Neural cell (in vitro differentiated cells): ENCODE results near the gene RAD51B. TPM values are rescaled to one million over a fixed set of nuclear protein-coding genes. Genes with fewer than 3 reads are reported as not detected.

Source experiments
- H2AFZ ChIP-seq: fragments of 200-600, 300-800 bp; sonication (generic), shearing (Covaris generic); 2 replicates; pipeline ENCODE4 v1.6.0; 2014; ENCODE audit warnings: low read depth, mild to moderate bottlenecking, antibody characterized with exemption, low read length, moderate library complexity
- H3F3A ChIP-seq: fragments of 200-600 bp; shearing (Covaris generic); 2 replicates; pipeline ENCODE4 v1.6.1; 2016; ENCODE audit warnings: mild to moderate bottlenecking, moderate library complexity, mixed read lengths, antibody characterized with exemption, low read length; ENCODE audit not compliant: insufficient read depth, poor library complexity, severe bottlenecking
- H3K27ac ChIP-seq: fragments of 200-600, 300-800 bp; sonication (generic), shearing (Covaris generic); 2 replicates; pipeline ENCODE4 v1.5.1; 2014; ENCODE audit warnings: mild to moderate bottlenecking, low read length, moderate library complexity
- H3K27me3 ChIP-seq: fragments of 300-800, 200-600 bp; sonication (generic), shearing (Covaris generic); 2 replicates; pipeline ENCODE4 v1.6.0; 2014; ENCODE audit warnings: mild to moderate bottlenecking, low read depth, low read length, moderate library complexity; ENCODE audit not compliant: insufficient read depth
- H3K36me3 ChIP-seq: fragments of 300-800, 200-600 bp; sonication (generic), shearing (Covaris generic); 2 replicates; pipeline ENCODE4 v1.5.1; 2014; ENCODE audit warnings: mild to moderate bottlenecking, antibody characterized with exemption, low read length, moderate library complexity; ENCODE audit not compliant: insufficient read depth
- H3K4me2 ChIP-seq: fragments of 300-800, 200-600 bp; sonication (generic), shearing (Covaris generic); 2 replicates; pipeline ENCODE4 v1.6.0; 2014; ENCODE audit warnings: mild to moderate bottlenecking, low read length
- H3K4me3 ChIP-seq: fragments of 300-800, 200-600 bp; sonication (generic), shearing (Covaris generic); 2 replicates; pipeline ENCODE4 v1.5.1; 2014; ENCODE audit warnings: mild to moderate bottlenecking, low read length, moderate library complexity
- H3K79me2 ChIP-seq: fragments of 200-600 bp; shearing (Covaris generic); replicated peaks from 2 replicates; pipeline ENCODE4 v1.6.0; 2014; ENCODE audit warnings: mild to moderate bottlenecking, low read length, moderate library complexity; ENCODE audit not compliant: insufficient read depth
- H3K9ac ChIP-seq: fragments of 300-800, 200-600 bp; sonication (generic), shearing (Covaris generic); 2 replicates; pipeline ENCODE4 v1.6.1; 2016; ENCODE audit warnings: mild to moderate bottlenecking, low read length, mixed read lengths
- H3K9me2 ChIP-seq: fragments of 200-600 bp; shearing (Covaris generic); 2 replicates; pipeline ENCODE4 v1.6.1; 2016; ENCODE audit warnings: mild to moderate bottlenecking, low read length, mixed read lengths; ENCODE audit not compliant: insufficient read depth
- H3K9me3 ChIP-seq: fragments of 200-600, 300-800 bp; sonication (generic), shearing (Covaris generic); 2 replicates; pipeline ENCODE4 v1.6.1; 2016; ENCODE audit warnings: mild to moderate bottlenecking, mixed run types, low read length, moderate library complexity, mixed read lengths
- H4K20me1 ChIP-seq: fragments of 200-600 bp; shearing (Covaris generic); 2 replicates; pipeline ENCODE4 v1.6.1; 2016; ENCODE audit warnings: mild to moderate bottlenecking, mixed run types; ENCODE audit not compliant: insufficient read depth
- CTCF ChIP-seq: fragments of 450-650 bp; IDR thresholded peaks from 2 replicates; pipeline ENCODE4 v1.5.1; 2014; ENCODE audit warnings: antibody characterized with exemption, mild to moderate bottlenecking, moderate library complexity; ENCODE audit not compliant: poor library complexity, severe bottlenecking
- EP300 ChIP-seq: fragments of 450-650 bp; conservative IDR thresholded peaks from 2 replicates; pipeline ENCODE4 v1.6.1; 2014; ENCODE audit warnings: antibody characterized with exemption, mild to moderate bottlenecking, moderate library complexity; ENCODE audit not compliant: poor library complexity, severe bottlenecking
- EZH2 ChIP-seq: fragments of 200-600, 300-800 bp; shearing (Covaris generic), sonication (generic); IDR thresholded peaks from 2 replicates; pipeline ENCODE4 v1.6.1; 2014; ENCODE audit warnings: antibody characterized with exemption, low read length, borderline replicate concordance, mild to moderate bottlenecking; ENCODE audit not compliant: insufficient read depth, poor library complexity, severe bottlenecking
- MXI1 ChIP-seq: fragments of 450-650 bp; conservative IDR thresholded peaks from 2 replicates; pipeline ENCODE4 v1.6.1; 2014; ENCODE audit warnings: antibody characterized with exemption, mild to moderate bottlenecking; ENCODE audit not compliant: poor library complexity, severe bottlenecking
- POLR2AphosphoS5 ChIP-seq: IDR thresholded peaks from 2 replicates; pipeline ENCODE4 v1.6.1; 2012
- RAD21 ChIP-seq: fragments of 450-650 bp; conservative IDR thresholded peaks from 2 replicates; pipeline ENCODE4 v1.6.1; 2014; ENCODE audit warnings: antibody characterized with exemption, mild to moderate bottlenecking, moderate library complexity
- SMC3 ChIP-seq: fragments of 450-650 bp; conservative IDR thresholded peaks from 2 replicates; pipeline ENCODE4 v1.6.1; 2014; ENCODE audit warnings: antibody characterized with exemption, mild to moderate bottlenecking, moderate library complexity; ENCODE audit not compliant: poor library complexity
- TAF1 ChIP-seq: IDR thresholded peaks from 2 replicates; pipeline ENCODE4 v1.6.1; 2012; ENCODE audit warnings: low read depth
- polyA plus RNA-seq: library from polyadenylated mRNA; depleted of rRNA; stranded (reverse); fragments of >200 nt; gene quantifications from 2 replicates; pipeline ENCODE4 v1.2.3, GENCODE V29; 2014
- TF ChIP-seq, protein P1 (sequence below): IDR thresholded peaks from 2 replicates; pipeline ENCODE4 v1.6.1; 2012; ENCODE audit warnings: borderline replicate concordance

RAD51B gene
- polyA plus RNA-seq, 1 donor from 2014 or later: 3.1 TPM

DNA sequence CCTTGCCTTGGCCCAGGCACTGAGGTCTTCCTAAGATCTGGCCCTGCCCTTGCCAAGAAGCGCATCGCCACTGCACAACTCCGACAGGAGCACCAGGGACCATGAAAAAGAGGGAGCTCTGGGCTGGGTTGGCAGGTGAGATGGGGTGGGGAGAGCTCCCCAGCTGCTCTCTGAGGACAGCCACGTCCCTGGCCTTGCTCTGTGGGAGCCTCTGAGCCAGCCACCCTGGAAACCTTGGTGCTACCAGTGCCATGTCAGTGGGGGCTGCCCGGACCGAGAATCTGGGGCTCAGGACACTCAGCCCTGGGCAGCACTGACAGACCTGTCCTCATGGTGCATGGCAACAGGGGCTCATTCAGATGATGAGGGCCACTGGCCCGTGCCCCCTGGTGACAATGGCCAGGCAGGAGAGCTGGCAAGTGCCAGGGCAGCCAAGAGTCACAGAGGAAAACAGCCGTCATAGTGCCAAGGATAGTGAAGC lies 838.5 kb downstream of the RAD51B start:
- no peaks in the 10 kb centered on the region for H3K9me2 ChIP-seq
- no peak overlapping the region for H2AFZ ChIP-seq
- no peak overlapping the region for H3K4me3 ChIP-seq
- H3K36me3 ChIP-seq: no peaks in the 10 kb centered on the region
- H3K9me3 ChIP-seq: no peaks in the 10 kb centered on the region
- TF ChIP-seq, protein P1, sequence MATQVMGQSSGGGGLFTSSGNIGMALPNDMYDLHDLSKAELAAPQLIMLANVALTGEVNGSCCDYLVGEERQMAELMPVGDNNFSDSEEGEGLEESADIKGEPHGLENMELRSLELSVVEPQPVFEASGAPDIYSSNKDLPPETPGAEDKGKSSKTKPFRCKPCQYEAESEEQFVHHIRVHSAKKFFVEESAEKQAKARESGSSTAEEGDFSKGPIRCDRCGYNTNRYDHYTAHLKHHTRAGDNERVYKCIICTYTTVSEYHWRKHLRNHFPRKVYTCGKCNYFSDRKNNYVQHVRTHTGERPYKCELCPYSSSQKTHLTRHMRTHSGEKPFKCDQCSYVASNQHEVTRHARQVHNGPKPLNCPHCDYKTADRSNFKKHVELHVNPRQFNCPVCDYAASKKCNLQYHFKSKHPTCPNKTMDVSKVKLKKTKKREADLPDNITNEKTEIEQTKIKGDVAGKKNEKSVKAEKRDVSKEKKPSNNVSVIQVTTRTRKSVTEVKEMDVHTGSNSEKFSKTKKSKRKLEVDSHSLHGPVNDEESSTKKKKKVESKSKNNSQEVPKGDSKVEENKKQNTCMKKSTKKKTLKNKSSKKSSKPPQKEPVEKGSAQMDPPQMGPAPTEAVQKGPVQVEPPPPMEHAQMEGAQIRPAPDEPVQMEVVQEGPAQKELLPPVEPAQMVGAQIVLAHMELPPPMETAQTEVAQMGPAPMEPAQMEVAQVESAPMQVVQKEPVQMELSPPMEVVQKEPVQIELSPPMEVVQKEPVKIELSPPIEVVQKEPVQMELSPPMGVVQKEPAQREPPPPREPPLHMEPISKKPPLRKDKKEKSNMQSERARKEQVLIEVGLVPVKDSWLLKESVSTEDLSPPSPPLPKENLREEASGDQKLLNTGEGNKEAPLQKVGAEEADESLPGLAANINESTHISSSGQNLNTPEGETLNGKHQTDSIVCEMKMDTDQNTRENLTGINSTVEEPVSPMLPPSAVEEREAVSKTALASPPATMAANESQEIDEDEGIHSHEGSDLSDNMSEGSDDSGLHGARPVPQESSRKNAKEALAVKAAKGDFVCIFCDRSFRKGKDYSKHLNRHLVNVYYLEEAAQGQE: no peak
- TF ChIP-seq MXI1 (no peak), TAF1 (no peak), POLR2AphosphoS5 (no peak), EP300 (no peak), RAD21 (no peak), EZH2 (no peak), SMC3 (no peak), CTCF (no peak)
- no peaks in the 10 kb centered on the region for H3F3A ChIP-seq
- H3K4me2 ChIP-seq: no peak overlapping the region
- no peaks in the 10 kb centered on the region for H4K20me1 ChIP-seq
- no peak overlapping the region for H3K27ac ChIP-seq
- no peaks in the 10 kb centered on the region for H3K27me3 ChIP-seq
- no peaks in the 10 kb centered on the region for H3K79me2 ChIP-seq
- no peak overlapping the region for H3K9ac ChIP-seq

DNA sequence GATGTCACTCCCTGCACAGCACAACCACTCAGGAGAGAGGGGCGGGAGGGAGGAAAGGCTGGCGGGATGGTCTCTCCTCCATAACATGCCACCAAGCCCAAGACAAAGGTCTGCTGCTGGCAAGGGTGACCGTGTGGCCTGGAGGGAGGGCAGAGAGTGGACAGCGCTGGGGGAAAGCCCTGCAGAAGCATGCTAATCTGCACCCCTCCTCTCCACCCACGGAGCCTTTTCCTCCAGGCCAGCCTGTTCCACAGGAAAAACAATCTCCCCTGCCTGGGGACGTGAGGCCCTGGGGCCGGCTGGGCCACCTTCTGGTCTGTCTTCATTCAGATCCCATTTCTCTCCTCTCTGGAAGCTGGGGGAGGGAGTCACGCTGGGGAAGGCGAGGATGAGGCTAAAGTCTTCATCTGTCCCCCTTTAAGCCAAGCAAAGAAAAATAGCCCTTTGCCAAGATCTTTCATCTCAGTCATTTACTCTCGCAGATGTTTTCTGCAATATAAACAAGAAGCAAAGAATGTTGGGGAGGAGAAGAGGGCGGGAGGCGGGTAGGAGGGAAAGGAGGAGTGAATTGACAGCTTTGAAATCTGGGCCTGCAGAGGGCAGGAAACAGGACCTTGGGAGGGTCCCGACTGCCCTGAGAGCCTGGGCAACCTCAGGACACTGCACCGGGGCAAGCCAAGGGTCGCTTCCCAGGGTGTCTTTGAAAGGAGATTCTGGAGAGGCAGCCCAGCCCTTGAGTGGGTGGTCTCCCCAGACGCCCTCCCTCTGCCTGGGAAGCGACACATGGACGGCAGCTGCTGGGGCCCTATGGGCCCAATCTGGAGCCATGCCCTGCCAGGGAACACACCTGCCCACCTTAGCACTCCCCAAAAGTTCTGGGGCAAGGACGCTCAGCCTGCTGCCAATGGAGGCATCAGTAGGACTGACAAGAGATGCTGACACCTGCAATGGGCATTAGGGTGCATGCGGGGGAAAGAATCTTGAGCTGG lies 839.7 kb downstream of the RAD51B start:
- H3K9me3 ChIP-seq: no peaks in the 10 kb centered on the region

More for the DNA sequence above, 839.7 kb downstream of the RAD51B start:
- Histone ChIP-seq H3K27ac (no peak overlapping the region), H2AFZ (no peak overlapping the region), H3K9ac (no peak overlapping the region), H3K4me3 (no peak overlapping the region), H3K4me2 (no peak overlapping the region), H4K20me1 (no peaks in the 10 kb centered on the region), H3K79me2 (no peaks in the 10 kb centered on the region), H3F3A (no peaks in the 10 kb centered on the region), H3K27me3 (no peaks in the 10 kb centered on the region), H3K9me2 (no peaks in the 10 kb centered on the region), H3K36me3 (no peaks in the 10 kb centered on the region)
- TF ChIP-seq RAD21: no peak
- no peak for TF ChIP-seq POLR2AphosphoS5
- no peak for TF ChIP-seq EP300
- no peak for TF ChIP-seq CTCF
- no peak for TF ChIP-seq EZH2
- TF ChIP-seq, protein P1: no peak
